ENCODE data around the gene STT3A.

GRCh38 chr11:125585487-125585886, 7.2 kb upstream of the STT3A start:
- TF ChIP-seq, protein P1, sequence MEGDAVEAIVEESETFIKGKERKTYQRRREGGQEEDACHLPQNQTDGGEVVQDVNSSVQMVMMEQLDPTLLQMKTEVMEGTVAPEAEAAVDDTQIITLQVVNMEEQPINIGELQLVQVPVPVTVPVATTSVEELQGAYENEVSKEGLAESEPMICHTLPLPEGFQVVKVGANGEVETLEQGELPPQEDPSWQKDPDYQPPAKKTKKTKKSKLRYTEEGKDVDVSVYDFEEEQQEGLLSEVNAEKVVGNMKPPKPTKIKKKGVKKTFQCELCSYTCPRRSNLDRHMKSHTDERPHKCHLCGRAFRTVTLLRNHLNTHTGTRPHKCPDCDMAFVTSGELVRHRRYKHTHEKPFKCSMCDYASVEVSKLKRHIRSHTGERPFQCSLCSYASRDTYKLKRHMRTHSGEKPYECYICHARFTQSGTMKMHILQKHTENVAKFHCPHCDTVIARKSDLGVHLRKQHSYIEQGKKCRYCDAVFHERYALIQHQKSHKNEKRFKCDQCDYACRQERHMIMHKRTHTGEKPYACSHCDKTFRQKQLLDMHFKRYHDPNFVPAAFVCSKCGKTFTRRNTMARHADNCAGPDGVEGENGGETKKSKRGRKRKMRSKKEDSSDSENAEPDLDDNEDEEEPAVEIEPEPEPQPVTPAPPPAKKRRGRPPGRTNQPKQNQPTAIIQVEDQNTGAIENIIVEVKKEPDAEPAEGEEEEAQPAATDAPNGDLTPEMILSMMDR (conservative IDR thresholded peaks at IDR 0.05 in 1 of 2, IDR thresholded peaks at IDR 0.05 in 1 of 2; ENCODE audit: low read depth in 1 of 2, low read length in 2 of 2), result no peak
- TF ChIP-seq EZH2 (IDR thresholded peaks at IDR 0.05; ENCODE audit: low read length, missing control alignments), result no peak
